Endothelial cell of umbilical vein (primary cell): ENCODE measurements around the gene RNF186. TPM values are rescaled to one million over a fixed set of nuclear protein-coding genes. Genes with fewer than 3 reads are reported as not detected.

Source experiments
- BruUV-seq: library from RNA; stranded (reverse); fragments of 400-500 nt; replicated peaks from 2 replicates; lab custom pipeline; 2021; lab: Mats Ljungman, UMichigan
- CTCF ChIA-PET: fragments of 300-600, 350-600 bp; sonication (Branson Sonifier 250); formaldehyde crosslinking; loops from one replicate; lab custom pipeline; 2021; ENCODE audit warnings: antibody characterized with exemption, inconsistent platforms; lab: Charles Lee
- POLR2A ChIA-PET: fragments of 300-600, 350-600 bp; sonication (Branson Sonifier 250); formaldehyde crosslinking; loops from one replicate; lab custom pipeline; 2021; ENCODE audit warnings: antibody characterized with exemption, inconsistent platforms; lab: Charles Lee
- DNase-seq: peaks from one replicate; pipeline ENCODE4 v3.0.0-alpha.2; 2011; ENCODE audit warnings: low read depth, low spot score
- FAIRE-seq: peaks from 2 replicates; lab custom pipeline; 2011; peaks lifted over from hg19 to GRCh38; lab: Jason Lieb, UNC
- H2AFZ ChIP-seq: 2 replicates; pipeline ENCODE4 v1.6.0; 2012; ENCODE audit warnings: low read depth, low read length, control low read depth, inconsistent platforms
- H3K27ac ChIP-seq: 2 replicates; pipeline ENCODE4 v1.5.1; 2011; ENCODE audit warnings: low read depth, mild to moderate bottlenecking, control low read depth, low read length, moderate library complexity; ENCODE audit not compliant: insufficient read depth
- H3K27me3 ChIP-seq, 2 experiments: 2 replicates each; pipeline versions ENCODE4 v1.6.0 to v1.6.1; 2011; ENCODE audit warnings: low read length in 2 of 2, mixed read lengths in 1 of 2; ENCODE audit not compliant: control insufficient read depth in 2 of 2, insufficient read depth in 2 of 2
- H3K36me3 ChIP-seq, 2 experiments: 2 replicates in 1 of 2; 3 replicates in 1 of 2; pipeline ENCODE4 v1.5.1; 2011; ENCODE audit warnings: low read length in 2 of 2, mild to moderate bottlenecking in 1 of 2, moderate library complexity in 1 of 2; ENCODE audit not compliant: control insufficient read depth in 2 of 2, insufficient read depth in 2 of 2; ENCODE audit errors: extremely low read depth in 1 of 2
- H3K4me1 ChIP-seq: 3 replicates; pipeline ENCODE4 v1.5.1; 2011; ENCODE audit warnings: mild to moderate bottlenecking, low read length; ENCODE audit not compliant: control insufficient read depth, insufficient read depth; ENCODE audit errors: extremely low read depth
- H3K4me2 ChIP-seq: 2 replicates; pipeline ENCODE4 v1.6.1; 2011; ENCODE audit warnings: low read length, control low read depth, mixed read lengths; ENCODE audit not compliant: insufficient read depth
- H3K4me3 ChIP-seq, 3 experiments: fragments of 200-600 bp in 1 of 3; sonication (generic), shearing (Covaris generic) in 1 of 3; replicated peaks in 1 of 3; 2 replicates each; pipeline ENCODE4 v1.5.1; 2011 to 2016; ENCODE audit warnings: control low read depth in 3 of 3, low read length in 3 of 3, mild to moderate bottlenecking in 2 of 3, inconsistent platforms in 1 of 3, low read depth in 1 of 3, moderate library complexity in 1 of 3; ENCODE audit not compliant: insufficient read depth in 1 of 3
- H3K79me2 ChIP-seq: 2 replicates; pipeline ENCODE4 v1.6.0; 2012; ENCODE audit warnings: low read length, inconsistent platforms; ENCODE audit not compliant: control insufficient read depth, insufficient read depth
- H3K9ac ChIP-seq: replicated peaks from 2 replicates; pipeline ENCODE3; 2011; ENCODE audit warnings: low read length, control low read depth; ENCODE audit not compliant: insufficient read depth; ENCODE audit errors: extremely low read depth
- H3K9me1 ChIP-seq: replicated peaks from 3 replicates; pipeline ENCODE4 v1.6.0; 2011; ENCODE audit warnings: mild to moderate bottlenecking, low read length; ENCODE audit not compliant: control insufficient read depth, insufficient read depth; ENCODE audit errors: extremely low read depth
- H3K9me3 ChIP-seq: replicated peaks from 2 replicates; pipeline ENCODE4 v1.5.1; 2012; ENCODE audit warnings: low read length, inconsistent platforms; ENCODE audit not compliant: control insufficient read depth, insufficient read depth
- H4K20me1 ChIP-seq: replicated peaks from 2 replicates; pipeline ENCODE3; 2011; ENCODE audit warnings: mild to moderate bottlenecking, low read length; ENCODE audit not compliant: control insufficient read depth, insufficient read depth; ENCODE audit errors: extremely low read depth
- EZH2 ChIP-seq: IDR thresholded peaks from 2 replicates; pipeline ENCODE4 v1.6.1; 2012; ENCODE audit warnings: borderline replicate concordance, low read depth, mild to moderate bottlenecking, moderate library complexity, low read length, inconsistent platforms; ENCODE audit not compliant: severe bottlenecking
- FOS ChIP-seq: IDR thresholded peaks from 2 replicates; pipeline ENCODE4 v1.6.1; 2011; ENCODE audit warnings: mild to moderate bottlenecking, low read length, moderate library complexity, borderline replicate concordance; ENCODE audit not compliant: insufficient read depth
- GATA2 ChIP-seq: IDR thresholded peaks from 2 replicates; pipeline ENCODE4 v1.7.0; 2011; ENCODE audit warnings: low read depth, mild to moderate bottlenecking, moderate library complexity, mixed read lengths, low read length; ENCODE audit not compliant: insufficient read length, insufficient read depth
- JUN ChIP-seq: IDR thresholded peaks from 2 replicates; pipeline ENCODE4 v1.6.1; 2011; ENCODE audit warnings: borderline replicate concordance, low read depth; ENCODE audit not compliant: insufficient read length, insufficient read depth
- MYC ChIP-seq: IDR thresholded peaks from one replicate; pipeline ENCODE4 v1.6.1; 2011; ENCODE audit warnings: mild to moderate bottlenecking, low read depth, low read length
- POLR2A ChIP-seq: IDR thresholded peaks from 2 replicates; pipeline ENCODE4 v1.6.1; 2012; ENCODE audit warnings: low read depth, mild to moderate bottlenecking, control low read depth, low read length
- POLR2AphosphoS5 ChIP-seq: IDR thresholded peaks from 2 replicates; pipeline ENCODE4 v1.6.1; 2012; ENCODE audit warnings: low read depth, mild to moderate bottlenecking, control low read depth, low read length, moderate library complexity; ENCODE audit not compliant: insufficient read depth
- dilution Hi-C: fragments of 300-500 bp; cut with MboI; formaldehyde crosslinking; loops from one replicate; pipeline ENCODE4 v1.15.0; 2019; ENCODE audit warnings: low sequenced_read_pairs; ENCODE audit not compliant: extremely low pct_ligation_motif_present
- intact Hi-C: fragments of 100-400 bp; cut with micrococcal nuclease; formaldehyde crosslinking; loops from one replicate; pipeline ENCODE4 v1.10.0; 2022
- polyA plus RNA-seq, 4 experiments: library from polyadenylated mRNA; depleted of rRNA in 3 of 4; stranded (reverse) in 3 of 4; unstranded in 1 of 4; fragments of >200 nt; gene quantifications; 2 replicates each; pipeline versions ENCODE4 v1.2.1 to v1.2.3, GENCODE V29; 2011 to 2012; ENCODE audit warnings: missing spikeins in 1 of 4
- total RNA-seq: library from RNA; stranded (reverse); gene quantifications from 2 replicates; pipeline ENCODE4 v1.2.3, GENCODE V29; 2021
- TF ChIP-seq, protein P1 (sequence below): IDR thresholded peaks from 2 replicates; pipeline ENCODE4 v1.6.1; 2011; ENCODE audit not compliant: insufficient read depth, insufficient read length
- TF ChIP-seq, protein P2 (sequence below), 2 donors: IDR thresholded peaks; 1 replicate in 1 of 2; 2 replicates in 1 of 2; pipeline ENCODE4 v1.5.1; 2011; ENCODE audit warnings: low read length in 2 of 2, mild to moderate bottlenecking in 2 of 2, moderate library complexity in 2 of 2, control low read depth in 1 of 2, inconsistent platforms in 1 of 2, low read depth in 1 of 2; ENCODE audit not compliant: insufficient read depth in 1 of 2; ENCODE audit errors: extremely low read depth in 1 of 2

Gene RNF186
- total and polyA plus RNA-seq, 2 donors (not counting 3 experiments of a cell fraction or from before 2014, with no cell fraction given), result not detected

DNA sequence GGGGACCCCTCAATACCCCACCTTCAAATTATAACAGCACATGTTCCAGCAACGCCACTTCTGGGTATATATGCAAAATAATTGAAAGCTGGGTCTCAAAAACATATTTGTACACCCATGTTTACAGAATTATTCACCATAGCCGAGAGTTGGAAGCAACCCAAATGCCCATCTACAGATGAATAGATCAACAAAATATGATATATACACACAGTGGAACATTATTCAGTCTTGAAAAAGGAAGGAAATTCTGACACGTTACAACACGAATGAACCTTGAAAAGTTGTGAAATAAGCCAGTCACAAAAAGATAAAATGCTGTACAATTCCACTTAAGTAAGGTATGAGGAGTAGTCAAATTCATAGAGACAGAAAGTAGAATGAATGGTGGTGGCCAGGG, 20.5 kb downstream of the RNF186 start:
- Histone ChIP-seq H3K9me3 (no peaks in the 10 kb centered on the region), H3K27me3 (no peaks in the 10 kb centered on the region), H3K36me3 (no peaks in the 10 kb centered on the region), H3K9me1 (no peaks in the 10 kb centered on the region), H2AFZ (no peak overlapping the region), H3K4me2 (no peak overlapping the region), H3K4me1 (peaks cover 6% of the 10 kb centered on the region), H3K4me3 (no peak overlapping the region), H4K20me1 (no peaks in the 10 kb centered on the region), H3K79me2 (no peaks in the 10 kb centered on the region), H3K9ac (no peak overlapping the region), H3K27ac (no peak overlapping the region)
- ChIA-PET POLR2A (no interaction called here), CTCF (interaction anchor here (1.6 kb wide), 1 partner anchor 29 kb away, joined by 5 read pairs; no protein-coding TSS in a partner anchor)
- DNase-seq (no peak), FAIRE-seq (no peak)
- intact Hi-C loops, result no loop called here
- dilution Hi-C loops, result no loop called here
- TF ChIP-seq, protein P1, sequence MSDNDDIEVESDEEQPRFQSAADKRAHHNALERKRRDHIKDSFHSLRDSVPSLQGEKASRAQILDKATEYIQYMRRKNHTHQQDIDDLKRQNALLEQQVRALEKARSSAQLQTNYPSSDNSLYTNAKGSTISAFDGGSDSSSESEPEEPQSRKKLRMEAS, result no peak
- TF ChIP-seq, protein P2, sequence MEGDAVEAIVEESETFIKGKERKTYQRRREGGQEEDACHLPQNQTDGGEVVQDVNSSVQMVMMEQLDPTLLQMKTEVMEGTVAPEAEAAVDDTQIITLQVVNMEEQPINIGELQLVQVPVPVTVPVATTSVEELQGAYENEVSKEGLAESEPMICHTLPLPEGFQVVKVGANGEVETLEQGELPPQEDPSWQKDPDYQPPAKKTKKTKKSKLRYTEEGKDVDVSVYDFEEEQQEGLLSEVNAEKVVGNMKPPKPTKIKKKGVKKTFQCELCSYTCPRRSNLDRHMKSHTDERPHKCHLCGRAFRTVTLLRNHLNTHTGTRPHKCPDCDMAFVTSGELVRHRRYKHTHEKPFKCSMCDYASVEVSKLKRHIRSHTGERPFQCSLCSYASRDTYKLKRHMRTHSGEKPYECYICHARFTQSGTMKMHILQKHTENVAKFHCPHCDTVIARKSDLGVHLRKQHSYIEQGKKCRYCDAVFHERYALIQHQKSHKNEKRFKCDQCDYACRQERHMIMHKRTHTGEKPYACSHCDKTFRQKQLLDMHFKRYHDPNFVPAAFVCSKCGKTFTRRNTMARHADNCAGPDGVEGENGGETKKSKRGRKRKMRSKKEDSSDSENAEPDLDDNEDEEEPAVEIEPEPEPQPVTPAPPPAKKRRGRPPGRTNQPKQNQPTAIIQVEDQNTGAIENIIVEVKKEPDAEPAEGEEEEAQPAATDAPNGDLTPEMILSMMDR (IDR thresholded peaks at IDR 0.05; ENCODE audit: extremely low read depth in 1 of 2, insufficient read depth in 1 of 2, low read depth in 1 of 2, low read length in 2 of 2), result no peak
- no peak for TF ChIP-seq GATA2
- no peak for TF ChIP-seq FOS
- no peak for TF ChIP-seq POLR2AphosphoS5
- no peak for TF ChIP-seq JUN
- TF ChIP-seq MYC, result no peak
- TF ChIP-seq EZH2, result no peak
- no peak for TF ChIP-seq POLR2A
- BruUV-seq, result no TSS peak
